Activated CD8-positive, alpha-beta T cell treated with anti-CD3 and anti-CD28 coated beads, Interleukin-2, amount 10 ng/mL, durations not matched to agents 7 days and 5 days (primary cell): ENCODE measurements around the gene PTK7. TPM values are rescaled to one million over a fixed set of nuclear protein-coding genes. Genes with fewer than 3 reads are reported as not detected.

ENCODE experiments used
- ATAC-seq: fragments of 150-1000 bp; cut with Tn5 transposase; one replicate; pipeline ENCODE4 v1.10.0; 2021; ENCODE audit warnings: moderate library complexity
- CTCF ChIA-PET: fragments of 350-600 bp; sonication (Branson Sonifier 250); formaldehyde crosslinking; loops from one replicate; lab custom pipeline; 2021; ENCODE audit warnings: antibody characterized with exemption; lab: Charles Lee
- POLR2A ChIA-PET: fragments of 350-600 bp; sonication (Branson Sonifier 250); formaldehyde crosslinking; loops from one replicate; lab custom pipeline; 2021; ENCODE audit warnings: antibody characterized with exemption; lab: Charles Lee
- DNase-seq: peaks from one replicate; pipeline ENCODE4 v3.0.0-alpha.2; 2020
- H3K27ac Mint-ChIP-seq: one replicate; pipeline ENCODE4 v1.8.0; 2021; ENCODE audit warnings: mild to moderate bottlenecking, mixed read lengths
- H3K27me3 Mint-ChIP-seq: one replicate; pipeline ENCODE4 v1.8.0; 2021; ENCODE audit warnings: low read depth, mixed read lengths
- H3K36me3 Mint-ChIP-seq: one replicate; pipeline ENCODE4 v1.8.0; 2021; ENCODE audit warnings: low read depth, mixed read lengths
- H3K4me1 Mint-ChIP-seq: one replicate; pipeline ENCODE4 v1.8.0; 2021; ENCODE audit warnings: low read depth, mixed read lengths
- H3K4me3 Mint-ChIP-seq: one replicate; pipeline ENCODE4 v1.8.0; 2021; ENCODE audit warnings: mild to moderate bottlenecking, mixed read lengths
- H3K9me3 Mint-ChIP-seq: one replicate; pipeline ENCODE4 v1.8.0; 2022; ENCODE audit warnings: mixed read lengths; ENCODE audit not compliant: insufficient read depth
- total RNA-seq, 2 experiments: library from RNA; stranded (reverse); gene quantifications; one replicate each; pipeline ENCODE4 v1.2.3, GENCODE V29; 2021

Gene PTK7
- total RNA-seq, 2 experiments from 2014 or later = 1.2 to 1.8 TPM

DNA sequence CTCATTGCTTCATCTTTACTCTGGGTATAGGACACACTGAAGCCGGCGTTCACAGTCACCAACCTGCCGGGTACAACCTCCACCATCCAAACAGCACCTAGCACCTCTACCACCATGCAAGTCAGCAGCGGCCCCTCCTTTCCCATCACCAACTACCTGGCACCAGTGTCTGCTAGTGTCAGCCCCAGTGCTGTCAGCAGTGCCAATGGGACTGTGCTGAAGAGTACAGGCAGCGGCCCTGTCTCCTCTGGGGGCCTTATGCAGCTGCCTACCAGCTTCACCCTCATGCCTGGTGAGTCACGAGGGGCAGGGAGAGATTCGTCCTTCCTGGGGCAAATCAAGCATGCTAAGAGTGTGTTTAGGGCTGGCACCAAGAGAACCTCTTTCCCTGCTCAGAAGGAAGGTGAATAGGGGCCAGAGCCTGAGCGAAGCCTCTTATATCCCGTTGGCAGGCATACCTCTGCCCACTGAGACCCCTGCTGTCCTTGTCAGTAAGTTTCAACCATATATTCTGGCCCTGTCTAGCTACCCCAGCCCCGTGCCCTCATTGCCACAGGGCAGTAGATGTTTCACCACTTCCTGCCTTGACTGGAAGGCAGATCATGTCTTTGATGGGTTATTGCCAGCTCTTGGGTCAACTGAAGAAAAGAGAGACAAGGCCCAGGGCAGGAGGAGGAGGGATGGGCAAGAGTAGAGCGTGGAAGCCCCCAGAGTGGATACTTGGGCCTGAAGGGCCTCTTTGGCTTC lies 99.7 kb downstream of the PTK7 start:
- ATAC-seq = no peak
- H3K36me3 Mint-ChIP-seq = peaks cover 50% of the 10 kb centered on the region
- POLR2A ChIA-PET = interaction anchor here (2.1 kb wide), 1 partner anchor 10 kb away, joined by 6 read pairs; no protein-coding TSS in a partner anchor
- no peak overlapping the region for H3K4me3 Mint-ChIP-seq
- no peaks in the 10 kb centered on the region for H3K27me3 Mint-ChIP-seq
- no peaks in the 10 kb centered on the region for H3K9me3 Mint-ChIP-seq
- CTCF ChIA-PET = interaction anchor here (0.7 to 2.9 kb wide), 3 partner anchors 32 to 251 kb away, joined by 3 to 12 read pairs (median 3); partner anchors contain the start of gene ABCC10
- DNase-seq = no peak
- H3K27ac Mint-ChIP-seq = peak overlapping the region; percentile 76
- peaks cover 46% of the 10 kb centered on the region for H3K4me1 Mint-ChIP-seq

DNA sequence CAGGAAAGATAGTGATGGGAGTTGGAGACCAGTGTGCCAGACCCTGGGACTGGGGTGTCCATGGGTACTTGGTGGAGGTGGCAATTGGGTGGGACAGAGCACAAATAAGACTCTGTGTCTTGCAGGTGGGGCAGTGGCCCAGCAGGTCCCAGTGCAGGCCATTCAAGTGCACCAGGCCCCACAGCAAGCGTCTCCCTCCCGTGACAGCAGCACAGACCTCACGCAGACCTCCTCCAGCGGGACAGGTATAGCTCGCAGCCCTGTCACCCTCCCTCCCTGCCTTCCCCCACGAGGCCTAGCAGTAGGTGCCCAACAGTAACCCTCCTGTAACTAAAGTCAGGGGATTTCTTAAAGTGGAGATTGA lies 100.3 kb downstream of the PTK7 start:
- ATAC-seq = no peak
- Mint-ChIP-seq H3K4me3 (no peak overlapping the region), H3K27ac (peak overlapping the region; percentile 76), H3K36me3 (peaks cover 53% of the 10 kb centered on the region), H3K9me3 (no peaks in the 10 kb centered on the region), H3K4me1 (peaks cover 50% of the 10 kb centered on the region), H3K27me3 (no peaks in the 10 kb centered on the region)
- CTCF ChIA-PET = no interaction called here
- no peak for DNase-seq
- POLR2A ChIA-PET = no interaction called here

DNA sequence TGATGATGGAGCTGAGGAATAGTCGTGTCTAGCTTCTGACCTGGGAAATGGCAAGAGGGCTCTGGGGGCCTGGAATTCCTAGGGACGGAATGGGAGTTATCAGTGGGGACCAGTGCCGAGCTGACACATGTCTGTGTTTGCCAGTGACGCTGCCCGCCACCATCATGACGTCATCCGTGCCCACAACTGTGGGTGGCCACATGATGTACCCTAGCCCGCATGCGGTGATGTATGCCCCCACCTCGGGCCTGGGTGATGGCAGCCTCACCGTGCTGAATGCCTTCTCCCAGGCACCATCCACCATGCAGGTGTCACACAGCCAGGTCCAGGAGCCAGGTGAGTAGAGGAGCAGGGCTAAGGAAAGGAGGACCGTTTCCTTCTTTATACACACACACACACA lies 102.0 kb downstream of the PTK7 start:
- CTCF ChIA-PET = no interaction called here
- no peak overlapping the region for H3K27ac Mint-ChIP-seq
- peaks cover 45% of the 10 kb centered on the region for H3K36me3 Mint-ChIP-seq
- ATAC-seq (no peak), DNase-seq (no peak)
- POLR2A ChIA-PET = no interaction called here
- peaks cover 53% of the 10 kb centered on the region for H3K4me1 Mint-ChIP-seq
- no peaks in the 10 kb centered on the region for H3K27me3 Mint-ChIP-seq
- no peaks in the 10 kb centered on the region for H3K9me3 Mint-ChIP-seq
- H3K4me3 Mint-ChIP-seq = no peak overlapping the region

DNA sequence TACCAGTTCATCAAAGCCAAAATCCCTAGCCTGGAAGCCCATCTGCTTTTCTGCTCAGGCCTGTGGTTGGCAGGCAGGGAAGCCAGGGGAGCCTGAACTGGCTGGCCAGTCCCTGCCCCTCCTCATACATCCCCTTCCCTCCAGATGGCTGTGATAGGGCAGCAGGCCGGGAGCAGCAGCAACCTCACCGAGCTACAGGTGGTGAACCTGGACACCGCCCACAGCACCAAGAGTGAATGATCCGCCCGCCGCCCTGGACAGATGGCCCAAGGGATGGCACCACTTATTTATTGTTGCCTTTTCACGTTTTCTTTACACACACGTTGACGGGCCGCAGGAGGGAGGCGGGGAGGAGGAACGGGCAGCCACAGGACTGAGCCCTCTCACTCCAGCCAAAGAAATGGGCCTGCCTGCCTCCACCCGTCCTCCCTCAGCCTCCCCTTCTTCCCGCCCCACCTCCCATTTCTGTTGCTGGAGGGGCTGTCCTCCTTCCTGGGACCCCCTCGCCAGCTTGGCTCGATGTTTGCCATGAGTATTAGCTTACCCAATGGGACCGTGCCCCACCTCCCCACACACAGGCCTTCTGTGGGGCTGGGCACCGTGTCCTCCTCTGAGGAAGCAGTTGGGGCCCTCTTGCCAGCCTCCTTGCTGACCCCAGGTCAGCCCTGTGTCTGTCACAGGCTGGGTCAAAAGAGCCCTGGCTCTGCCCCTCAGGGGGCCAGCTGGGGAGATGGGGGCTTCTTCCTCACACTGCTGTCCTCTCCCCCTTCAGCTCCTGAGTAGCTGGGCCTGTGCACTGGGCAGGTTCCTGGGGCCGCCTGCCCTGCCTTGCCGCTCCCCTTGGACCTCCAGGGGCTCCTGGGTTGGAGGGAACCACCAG lies 103.1 kb downstream of the PTK7 start:
- Mint-ChIP-seq H3K4me1 (peaks cover 52% of the 10 kb centered on the region), H3K27ac (no peak overlapping the region), H3K9me3 (no peaks in the 10 kb centered on the region), H3K27me3 (no peaks in the 10 kb centered on the region), H3K4me3 (no peak overlapping the region), H3K36me3 (peaks cover 46% of the 10 kb centered on the region)
- ChIA-PET CTCF (no interaction called here), POLR2A (no interaction called here)
- ATAC-seq (no peak), DNase-seq (no peak)

DNA sequence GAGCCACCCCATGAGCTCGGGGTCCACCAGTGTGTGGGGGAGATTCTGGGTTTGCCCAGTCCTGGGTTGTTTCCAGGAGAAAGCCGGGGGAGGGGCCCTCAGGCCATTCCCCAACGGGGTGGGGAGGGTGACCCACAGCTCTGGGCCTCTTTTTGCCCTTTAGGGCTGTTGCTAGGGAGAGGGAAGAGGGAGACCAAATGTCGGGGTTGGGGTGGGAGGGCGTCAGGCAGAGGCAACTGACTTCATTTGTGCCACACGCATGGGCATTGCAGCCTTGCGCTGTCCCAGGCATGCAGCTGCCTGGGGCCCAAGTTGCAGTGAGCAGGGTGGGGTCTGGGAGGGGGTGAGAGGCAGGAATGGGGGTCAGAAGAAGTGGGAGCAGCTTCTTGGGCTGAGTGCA lies 103.9 kb downstream of the PTK7 start:
- ChIA-PET POLR2A (no interaction called here), CTCF (interaction anchor here (1.6 kb wide), 1 partner anchor 49 kb away, joined by 7 read pairs; the partner anchor contains the start of gene DNPH1)
- H3K9me3 Mint-ChIP-seq = no peaks in the 10 kb centered on the region
- H3K27me3 Mint-ChIP-seq = no peaks in the 10 kb centered on the region
- peak overlapping the region; percentile 31 for H3K27ac Mint-ChIP-seq
- DNase-seq (no peak), ATAC-seq (no peak)
- peaks cover 53% of the 10 kb centered on the region for H3K4me1 Mint-ChIP-seq
- H3K4me3 Mint-ChIP-seq = no peak overlapping the region
- peaks cover 49% of the 10 kb centered on the region for H3K36me3 Mint-ChIP-seq

DNA sequence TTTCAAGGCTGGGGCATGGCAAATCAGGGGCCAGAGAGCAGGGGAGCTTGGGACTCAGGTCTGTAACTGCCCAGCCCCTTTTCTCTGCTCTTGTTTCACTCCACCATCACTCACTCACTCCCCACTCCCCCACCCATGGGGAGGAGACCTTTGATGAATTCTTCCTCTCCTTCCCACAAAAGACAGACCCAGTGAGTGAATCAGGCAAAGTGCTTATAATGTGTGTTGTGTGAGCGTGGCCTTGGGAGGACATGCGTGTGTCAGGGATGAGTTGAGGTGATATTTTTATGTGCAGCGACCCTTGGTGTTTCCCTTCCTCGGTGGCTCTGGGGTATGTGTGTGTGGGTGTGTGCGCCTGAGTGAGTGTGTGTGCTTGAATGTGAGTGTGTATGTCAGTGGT lies 104.9 kb downstream of the PTK7 start:
- peaks cover 46% of the 10 kb centered on the region for H3K36me3 Mint-ChIP-seq
- no peaks in the 10 kb centered on the region for H3K27me3 Mint-ChIP-seq
- ATAC-seq (no peak), DNase-seq (no peak)
- ChIA-PET CTCF (interaction anchor here (1.6 to 2.2 kb wide), 2 partner anchors 37 to 48 kb away, joined by 5 to 7 read pairs; partner anchors contain the start of gene DNPH1), POLR2A (no interaction called here)
- peaks cover 51% of the 10 kb centered on the region for H3K4me1 Mint-ChIP-seq
- H3K4me3 Mint-ChIP-seq = peak overlapping the region; percentile 94
- H3K27ac Mint-ChIP-seq = peak overlapping the region; percentile 56
- no peaks in the 10 kb centered on the region for H3K9me3 Mint-ChIP-seq

DNA sequence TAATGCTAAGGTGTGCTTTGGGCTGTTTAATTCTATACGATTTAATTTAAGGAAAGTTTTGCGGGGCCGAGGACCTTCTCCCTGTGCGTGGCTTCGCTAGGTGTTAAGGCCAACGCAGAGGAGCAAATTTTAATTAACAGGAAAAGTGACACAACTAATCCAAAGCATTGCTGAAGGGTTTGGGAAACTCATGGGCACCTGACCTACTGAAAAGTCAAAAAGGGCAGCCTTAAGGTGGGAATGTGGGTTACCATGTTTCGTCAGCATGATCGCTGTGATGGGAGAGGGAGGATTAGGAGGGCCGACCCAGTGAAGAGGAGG lies 105.5 kb downstream of the PTK7 start:
- CTCF ChIA-PET = interaction anchor here (1.2 to 2.2 kb wide), 5 partner anchors 10 to 127 kb away, joined by 3 to 8 read pairs (median 4); partner anchors contain the start of genes CRIP3 and DNPH1
- DNase-seq (no peak), ATAC-seq (no peak)
- Mint-ChIP-seq H3K9me3 (no peaks in the 10 kb centered on the region), H3K36me3 (peaks cover 46% of the 10 kb centered on the region), H3K4me3 (peak overlapping the region; percentile 94), H3K27me3 (no peaks in the 10 kb centered on the region), H3K4me1 (peaks cover 51% of the 10 kb centered on the region), H3K27ac (peak overlapping the region; percentile 90)
- POLR2A ChIA-PET = interaction anchor here (1.0 to 1.9 kb wide), 4 partner anchors 8 to 252 kb away, joined by 3 to 7 read pairs (median 4); partner anchors contain the start of genes CNPY3 and SRF

DNA sequence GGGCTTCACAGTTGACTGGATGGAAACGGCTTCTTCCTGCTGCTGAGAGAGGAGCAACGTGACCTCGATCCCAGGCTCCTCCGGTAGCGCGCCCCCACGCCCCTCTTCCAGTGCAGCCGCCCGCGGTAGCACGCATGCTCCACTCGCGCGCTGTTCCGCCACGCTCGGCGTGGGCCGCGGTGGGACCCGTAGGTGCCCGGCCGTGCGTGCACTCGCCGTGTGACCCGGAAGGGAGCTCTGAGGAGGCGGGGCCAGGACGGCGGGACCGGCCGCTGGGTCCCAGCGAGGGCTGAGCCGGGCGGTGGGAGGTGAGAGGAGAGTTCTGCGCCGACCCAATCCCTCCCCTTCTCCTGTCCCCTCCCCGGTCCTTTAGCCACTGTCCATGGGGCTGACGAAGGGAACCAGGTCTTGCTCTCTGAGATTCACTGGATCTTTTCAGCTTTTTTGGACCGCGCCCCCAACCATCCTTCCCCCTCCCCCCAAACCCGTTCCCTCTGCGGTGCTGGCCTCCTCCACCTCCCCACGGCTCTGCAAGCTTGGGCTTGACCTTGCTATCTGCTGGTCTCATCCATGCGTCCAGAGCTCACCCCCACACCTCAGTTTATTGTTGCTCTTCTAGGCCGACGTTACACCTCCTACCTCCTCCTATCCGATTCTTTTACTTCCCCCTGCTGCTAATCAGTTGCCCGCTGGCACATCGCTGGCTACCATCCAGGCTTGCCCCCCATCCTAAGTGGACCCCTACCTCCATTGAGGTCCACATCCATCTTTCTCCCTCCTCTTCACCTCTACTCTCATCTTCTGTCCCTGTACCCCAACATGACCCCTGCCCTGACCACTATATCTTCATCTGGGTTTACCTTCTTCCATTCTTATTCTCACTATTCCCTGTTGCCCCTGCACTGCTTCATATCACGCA lies 106.1 kb downstream of the PTK7 start, which contains the start of gene CUL9:
CUL9 (plus strand) TSS at position 255 of the 919 bp plus-strand sequence. CDS start 2,115 bp downstream, outside the sequence.
- CTCF ChIA-PET = interaction anchor here (0.8 to 2.2 kb wide), 8 partner anchors 8 to 127 kb away, joined by 3 to 8 read pairs (median 3); partner anchors contain the start of genes CRIP3 and DNPH1
- ATAC-seq = peak; percentile 94
- H3K4me3 Mint-ChIP-seq = peak within 1 kb of the TSS; percentile 94
- H3K9me3 Mint-ChIP-seq = no peaks in the 10 kb centered on the region
- DNase-seq = peak; percentile 86
- POLR2A ChIA-PET = interaction anchor here (0.6 to 1.9 kb wide), 7 partner anchors 9 to 407 kb away, joined by 3 to 7 read pairs (median 3); partner anchors contain the start of genes CNPY3 and SRF
- peaks cover 49% of the 10 kb centered on the region for H3K4me1 Mint-ChIP-seq
- H3K27me3 Mint-ChIP-seq = no peaks in the 10 kb centered on the region
- H3K36me3 Mint-ChIP-seq = peaks cover 44% of the 10 kb centered on the region
- peak within 1 kb of the TSS; percentile 90 for H3K27ac Mint-ChIP-seq

DNA sequence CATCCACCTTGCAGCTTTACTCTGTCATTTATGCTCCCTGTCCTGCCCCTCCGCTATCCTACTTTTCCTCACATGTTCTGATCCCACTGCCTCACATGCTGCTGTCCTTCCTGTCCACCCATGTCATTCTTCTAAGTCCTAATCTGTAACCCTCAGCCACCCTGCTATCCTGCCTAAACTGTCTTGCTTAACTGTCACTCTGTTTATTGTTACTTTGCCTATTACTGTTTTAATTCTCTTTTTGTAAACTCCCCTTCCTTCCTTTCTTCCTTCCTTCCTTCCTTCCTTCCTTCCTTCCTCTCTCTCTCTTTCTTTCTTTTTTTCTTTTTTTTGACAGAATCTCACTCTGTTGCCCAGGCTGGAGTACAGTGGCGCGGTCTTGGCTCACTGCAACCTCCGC lies 107.3 kb downstream of the PTK7 start:
- peaks cover 47% of the 10 kb centered on the region for H3K36me3 Mint-ChIP-seq
- H3K27me3 Mint-ChIP-seq = no peaks in the 10 kb centered on the region
- DNase-seq (no peak), ATAC-seq (no peak)
- H3K4me3 Mint-ChIP-seq = peak overlapping the region; percentile 94
- CTCF ChIA-PET = interaction anchor here (0.9 to 2.2 kb wide), 4 partner anchors 9 to 45 kb away, joined by 3 to 8 read pairs (median 4); partner anchors contain the start of gene DNPH1
- no peaks in the 10 kb centered on the region for H3K9me3 Mint-ChIP-seq
- H3K27ac Mint-ChIP-seq = peak overlapping the region; percentile 90
- peaks cover 50% of the 10 kb centered on the region for H3K4me1 Mint-ChIP-seq
- POLR2A ChIA-PET = interaction anchor here (1.6 to 1.9 kb wide), 2 partner anchors 10 to 41 kb away, joined by 5 to 7 read pairs; no protein-coding TSS in a partner anchor

DNA sequence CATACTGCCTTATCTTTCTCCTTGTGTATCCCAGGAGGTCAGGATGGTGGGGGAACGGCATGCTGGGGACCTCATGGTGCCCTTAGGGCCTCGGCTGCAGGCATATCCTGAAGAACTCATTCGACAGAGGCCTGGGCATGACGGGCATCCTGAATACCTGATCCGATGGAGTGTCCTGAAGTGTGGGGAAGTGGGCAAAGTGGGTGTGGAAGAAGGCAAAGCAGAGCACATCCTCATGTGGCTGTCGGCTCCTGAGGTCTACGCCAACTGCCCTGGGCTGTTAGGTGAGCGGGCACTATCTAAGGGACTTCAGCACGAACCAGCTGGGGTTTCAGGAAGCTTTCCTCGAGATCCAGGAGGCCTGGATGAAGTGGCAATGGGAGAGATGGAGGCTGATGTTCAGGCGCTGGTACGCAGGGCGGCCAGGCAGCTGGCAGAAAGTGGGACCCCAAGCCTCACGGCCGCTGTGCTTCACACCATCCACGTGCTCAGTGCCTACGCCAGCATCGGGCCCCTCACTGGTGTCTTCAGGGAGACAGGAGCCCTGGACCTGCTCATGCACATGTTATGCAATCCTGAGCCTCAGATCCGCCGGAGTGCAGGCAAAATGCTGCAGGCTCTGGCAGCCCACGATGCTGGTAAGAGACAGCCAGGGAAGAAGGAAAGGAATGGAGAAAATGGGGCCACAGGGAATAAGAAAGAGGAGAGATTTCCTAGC lies 108.3 kb downstream of the PTK7 start:
- H3K27me3 Mint-ChIP-seq = no peaks in the 10 kb centered on the region
- H3K27ac Mint-ChIP-seq = peak overlapping the region; percentile 54
- DNase-seq = no peak
- H3K4me1 Mint-ChIP-seq = peaks cover 53% of the 10 kb centered on the region
- H3K9me3 Mint-ChIP-seq = no peaks in the 10 kb centered on the region
- POLR2A ChIA-PET = interaction anchor here (1.8 kb wide), 1 partner anchor 9 kb away, joined by 6 read pairs; no protein-coding TSS in a partner anchor
- peaks cover 41% of the 10 kb centered on the region for H3K36me3 Mint-ChIP-seq
- ATAC-seq = no peak
- CTCF ChIA-PET = no interaction called here
- H3K4me3 Mint-ChIP-seq = no peak overlapping the region
